Neutrophil (primary cell): Measurements from ENCODE around the gene ZNF519.
A peak's percentile ranks its signal among the peaks of the same experiment; 100 is the strongest.
"Not testable (repeated sequence)": the region's sequence is repeated elsewhere in the genome, so short reads cannot be mapped to it uniquely, and the experiment has no call there.

Source experiments
- H3K27ac ChIP-seq: fragments of 200-600 bp; sonication (generic); 2 replicates; pipeline ENCODE4 v1.5.1; 2016; ENCODE audit warnings: mild to moderate bottlenecking, moderate library complexity
- H3K27me3 ChIP-seq: fragments of 200-600 bp; sonication (generic); 2 replicates; pipeline ENCODE4 v1.6.0; 2016; ENCODE audit warnings: mild to moderate bottlenecking
- H3K36me3 ChIP-seq: fragments of 200-600 bp; sonication (generic); 2 replicates; pipeline ENCODE4 v1.5.1; 2017
- H3K4me1 ChIP-seq, 2 experiments: fragments of 200-600 bp in 1 of 2; sonication (generic) in 1 of 2; 1 replicate in 1 of 2; 2 replicates in 1 of 2; pipeline versions ENCODE4 v1.5.1 to v1.6.1; 2013 to 2016; ENCODE audit warnings: low read depth in 1 of 2, low read length in 1 of 2, mild to moderate bottlenecking in 1 of 2, moderate library complexity in 1 of 2; ENCODE audit not compliant: control insufficient read depth in 1 of 2, insufficient read depth in 1 of 2
- H3K4me3 ChIP-seq, 2 experiments: fragments of 200-600 bp in 1 of 2; sonication (generic) in 1 of 2; 1 replicate in 1 of 2; 2 replicates in 1 of 2; pipeline ENCODE4 v1.5.1; 2013 to 2016; ENCODE audit warnings: low read depth in 1 of 2, low read length in 1 of 2, mild to moderate bottlenecking in 1 of 2, moderate library complexity in 1 of 2
- H3K9me3 ChIP-seq: fragments of 200-600 bp; sonication (generic); 2 replicates; pipeline ENCODE4 v1.5.1; 2016
- CTCF ChIP-seq: fragments of 200-600 bp; sonication (generic); IDR thresholded peaks from 2 replicates; pipeline ENCODE4 v1.5.1; 2016; ENCODE audit warnings: antibody characterized with exemption

ZNF519 gene

GRCh38 chr18:14132271-14132700 is at the start of gene ZNF519:
ZNF519 (minus strand) TSS chr18:14132435; CDS start chr18:14132277, 158 bp downstream.
- not testable (repeated sequence) for H3K27me3 ChIP-seq, H3K36me3 ChIP-seq, H3K4me1 ChIP-seq, H3K27ac ChIP-seq, H3K9me3 ChIP-seq
- peak within 1 kb of the TSS; percentile 15 to 30 for H3K4me3 ChIP-seq

GRCh38 chr18:14179306-14179705 is 47.1 kb upstream of the ZNF519 start:
- TF ChIP-seq CTCF: no peak
- Histone ChIP-seq H3K27ac (no peak overlapping the region), H3K9me3 (no peaks in the 10 kb centered on the region), H3K4me3 (no peak overlapping the region), H3K27me3 (peaks cover 18% of the 10 kb centered on the region), H3K36me3 (no peaks in the 10 kb centered on the region), H3K4me1 (peaks cover 0 to 6% of the 10 kb centered on the region in 2 experiments)

- H3K27ac ChIP-seq, H3K36me3 ChIP-seq, H3K9me3 ChIP-seq, H3K4me1 ChIP-seq, H3K4me3 ChIP-seq: not testable (repeated sequence)
- peaks cover 18% of the 10 kb centered on the region for H3K27me3 ChIP-seq
These were observed 46.3 kb upstream of the ZNF519 start for GRCh38 chr18:14178321-14179196.

DNA sequence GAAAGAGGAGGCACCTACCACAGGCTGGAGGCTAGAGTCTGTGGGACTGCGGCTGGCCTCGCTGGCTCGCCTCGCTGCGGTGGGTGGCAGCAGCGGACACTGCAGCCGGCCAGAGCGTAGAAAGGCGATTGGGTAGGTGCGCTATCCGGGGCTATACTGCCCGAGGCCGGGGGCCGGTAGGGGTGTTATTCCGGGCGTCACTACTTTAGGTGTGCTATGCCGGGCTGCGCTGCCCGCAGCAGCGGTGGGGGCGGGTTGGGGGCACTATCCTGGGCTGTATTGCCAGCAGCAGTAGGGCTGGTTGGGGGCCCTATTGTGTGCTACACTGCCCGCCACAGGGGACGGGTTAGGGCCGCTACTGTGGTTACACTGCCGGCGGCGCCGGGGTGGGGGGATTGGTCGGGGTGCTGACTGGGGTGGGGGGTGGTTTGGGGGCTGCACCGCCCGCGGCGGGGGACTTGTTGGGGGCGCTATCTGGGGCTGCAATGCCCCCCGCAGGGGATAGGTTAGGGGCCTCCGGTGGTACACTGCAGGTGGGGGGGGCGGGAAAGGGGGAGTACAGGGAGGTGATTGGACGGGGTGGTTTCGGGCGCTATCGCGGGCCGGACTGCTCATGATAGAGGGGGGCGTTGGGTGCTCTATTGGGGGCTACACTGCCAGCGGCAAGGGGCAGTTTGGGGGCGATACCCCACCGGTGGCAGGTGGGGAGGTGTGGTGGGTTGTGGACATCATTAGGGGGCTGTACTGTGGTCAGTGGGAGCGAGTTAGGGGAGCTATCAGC is 45.5 kb upstream of the ZNF519 start:
- not testable (repeated sequence) for H3K4me3 ChIP-seq, H3K27ac ChIP-seq, H3K36me3 ChIP-seq, H3K9me3 ChIP-seq, H3K4me1 ChIP-seq
- peaks cover 18% of the 10 kb centered on the region for H3K27me3 ChIP-seq

- H3K36me3 ChIP-seq, H3K9me3 ChIP-seq, H3K4me3 ChIP-seq, H3K4me1 ChIP-seq, H3K27ac ChIP-seq: not testable (repeated sequence)
- H3K27me3 ChIP-seq: peaks cover 18% of the 10 kb centered on the region
These were observed 43.2 kb upstream of the ZNF519 start for GRCh38 chr18:14175404-14175803.

GRCh38 chr18:14174706-14175085 is 42.5 kb upstream of the ZNF519 start:
- no peak for TF ChIP-seq CTCF
- Histone ChIP-seq H3K36me3 (no peaks in the 10 kb centered on the region), H3K27ac (no peak overlapping the region), H3K4me3 (no peak overlapping the region), H3K27me3 (peaks cover 13% of the 10 kb centered on the region), H3K9me3 (no peaks in the 10 kb centered on the region), H3K4me1 (peaks cover 0 to 6% of the 10 kb centered on the region in 2 experiments)

DNA sequence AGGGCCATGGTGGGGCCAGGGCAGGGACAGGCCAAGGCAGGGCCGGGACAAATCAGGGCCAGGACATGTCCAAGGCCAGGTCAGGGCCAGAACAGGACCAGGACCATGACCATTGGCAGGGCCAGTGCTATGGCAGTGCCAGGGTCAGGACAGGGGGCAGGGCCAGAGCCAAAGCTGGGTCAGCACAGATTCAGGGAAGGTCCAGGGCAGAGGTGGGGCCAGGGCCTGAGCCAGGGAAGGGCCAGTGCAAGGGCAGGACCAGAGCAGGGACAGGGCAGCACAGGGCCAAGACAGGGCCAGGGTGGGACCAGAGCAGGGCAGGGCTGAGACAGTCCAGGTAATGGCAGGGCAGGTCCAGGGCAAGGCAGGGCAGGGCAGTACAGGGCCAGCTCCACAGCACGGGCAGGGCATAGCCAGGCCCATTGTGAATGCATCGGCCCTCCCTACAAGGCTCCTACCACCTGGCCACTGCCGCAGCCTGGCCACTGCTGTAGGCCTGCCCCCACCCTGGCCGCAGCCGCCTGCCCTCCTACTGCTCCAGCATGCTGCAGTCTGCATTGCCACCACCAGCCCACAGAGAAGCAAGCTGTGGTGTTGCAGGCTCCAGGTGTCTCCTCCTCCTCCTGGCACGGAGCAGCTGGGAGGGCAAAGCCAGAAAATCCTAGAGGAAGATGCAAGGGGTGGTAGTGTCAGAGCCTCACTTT is 41.9 kb upstream of the ZNF519 start:
- H3K4me1 ChIP-seq: not testable (repeated sequence)

GRCh38 chr18:14173116-14173951 is 41.1 kb upstream of the ZNF519 start:
- H3K9me3 ChIP-seq, H3K27me3 ChIP-seq, H3K4me1 ChIP-seq, H3K27ac ChIP-seq, H3K4me3 ChIP-seq, H3K36me3 ChIP-seq: not testable (repeated sequence)

More for the DNA sequence above, 41.9 kb upstream of the ZNF519 start:
- not testable (repeated sequence) for H3K36me3 ChIP-seq, H3K27ac ChIP-seq, H3K27me3 ChIP-seq, H3K9me3 ChIP-seq, H3K4me3 ChIP-seq

DNA sequence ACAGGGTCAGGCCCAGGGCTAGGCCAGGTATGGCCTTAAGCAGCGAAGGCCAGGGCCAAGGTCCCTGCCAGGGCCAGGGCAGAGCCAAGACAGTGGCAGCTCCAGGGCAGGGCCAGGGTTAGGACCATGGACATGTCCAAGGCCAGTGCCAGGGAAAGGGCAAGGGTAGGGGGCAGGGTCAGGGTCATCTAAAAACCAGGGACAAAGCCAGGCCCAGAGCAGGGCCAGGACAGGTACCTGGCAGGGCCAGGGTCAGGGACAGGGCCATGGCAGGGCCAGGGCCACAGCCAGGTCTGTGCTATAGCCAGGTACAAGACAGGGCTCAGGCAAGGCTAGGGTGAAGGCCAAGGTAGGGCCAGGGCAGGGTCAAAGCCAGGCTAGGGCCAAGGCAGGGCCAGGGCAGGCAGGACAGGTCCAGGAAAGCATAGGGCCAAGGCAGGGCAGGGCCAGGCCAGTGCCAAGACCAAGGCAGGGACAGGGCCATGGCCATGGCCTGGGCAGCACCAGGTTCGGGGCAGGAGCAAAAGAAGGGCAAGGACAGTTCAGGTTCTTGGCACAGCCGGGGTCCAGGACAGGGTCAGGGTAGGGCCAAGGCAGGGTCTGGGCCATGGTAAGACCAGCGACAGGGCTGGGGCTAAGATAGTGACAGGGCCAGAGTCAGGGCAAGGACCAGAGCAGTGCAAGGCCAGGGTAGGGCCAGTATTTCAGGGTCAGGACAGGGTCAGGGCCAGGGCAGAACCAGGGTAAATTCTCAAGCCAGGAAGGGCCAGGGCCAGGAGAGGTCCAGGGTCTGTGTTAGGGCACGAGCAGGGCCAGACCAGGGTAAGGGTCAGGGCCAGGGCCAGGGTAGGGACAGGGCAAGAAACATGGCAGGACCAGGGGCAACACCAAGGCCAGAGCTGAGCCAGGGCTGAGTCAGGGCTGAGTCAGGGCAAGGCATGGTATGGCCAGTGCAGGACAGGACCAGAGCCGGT is 40.2 kb upstream of the ZNF519 start:
- not testable (repeated sequence) for H3K9me3 ChIP-seq, H3K36me3 ChIP-seq, H3K27me3 ChIP-seq, H3K4me3 ChIP-seq, H3K27ac ChIP-seq, H3K4me1 ChIP-seq
